ENCODE data around the gene VWF. TPM values are rescaled to one million over a fixed set of nuclear protein-coding genes. Genes with fewer than 3 reads are reported as not detected.

Gene VWF
- total and polyA plus RNA-seq, 10 of the 15 experiments (the other 5 are each of a cell fraction or from before 2014, with no cell fraction given), result 0.08 to 0.23 TPM; not detected in 8

DNA sequence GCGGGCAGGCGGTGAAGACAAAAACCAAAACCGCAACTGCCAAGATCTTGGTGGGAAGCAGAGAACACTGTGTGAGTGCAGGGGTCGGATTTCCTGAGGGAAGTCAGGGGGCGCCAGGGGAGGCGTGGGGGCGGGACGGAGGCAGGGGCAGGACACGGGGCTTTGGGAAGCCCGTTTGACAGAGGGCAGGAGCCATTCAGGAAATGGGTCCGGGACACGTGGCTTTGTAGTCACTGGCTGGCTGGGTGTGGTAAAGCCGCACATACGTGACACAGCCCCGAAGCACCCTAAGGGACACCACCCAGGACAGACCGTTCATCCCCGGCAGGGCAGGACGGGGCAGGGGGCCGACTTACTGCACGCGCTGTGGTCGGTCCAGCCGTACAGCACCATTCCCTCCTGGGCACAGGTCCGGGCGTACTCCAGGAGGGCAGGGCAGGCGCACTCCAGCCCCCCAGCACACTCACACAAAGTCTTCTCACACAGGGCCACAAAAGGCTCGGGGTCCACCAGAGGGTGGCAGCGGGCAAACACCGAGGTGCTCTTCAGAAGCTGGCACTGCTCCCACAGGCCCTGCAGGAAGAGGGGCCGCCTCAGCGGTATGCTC, 49.4 kb downstream of the VWF start:
- H3K4me1 ChIP-seq (ENCODE audit: control insufficient read depth, insufficient read depth, low read length), result no peaks in the 10 kb centered on the region
- no peak overlapping the region for H3K9ac ChIP-seq (ENCODE audit: control insufficient read depth, insufficient read depth, low read length)
- CTCF ChIA-PET, result no interaction called here
- SMC1A ChIA-PET (ENCODE audit: uncharacterized antibody, unreplicated experiment), result no interaction called here
- no peak overlapping the region for H3K27ac ChIP-seq (ENCODE audit: control insufficient read depth, insufficient read depth)
- RAD21 ChIA-PET (ENCODE audit: unreplicated experiment), result no interaction called here
- ATAC-seq (peak; percentile 64), FAIRE-seq (no peak), DNase-seq (ENCODE audit: low read depth, low spot score) (no peak)
- in situ Hi-C loops (cut with MboI) (no loop called here), intact Hi-C loops (cut with micrococcal nuclease; ENCODE audit: unreplicated experiment) (no loop called here)
- no peaks in the 10 kb centered on the region for H3K9me3 ChIP-seq (replicated peaks; ENCODE audit: control insufficient read depth, insufficient read depth, low read length)
- 12% methylated on average over 31 of the region's 31 CpGs for WGBS (ENCODE audit: insufficient coverage, insufficient replicate concordance, low lambda C conversion rate, missing lambda C conversion rate)
- H4K20me1 ChIP-seq (ENCODE audit: control insufficient read depth, insufficient read depth), result no peaks in the 10 kb centered on the region
- no peaks in the 10 kb centered on the region for H3K36me3 ChIP-seq (ENCODE audit: control insufficient read depth in 2 of 2, insufficient read depth in 2 of 2, low read length in 1 of 2)
- H3K4me2 ChIP-seq (ENCODE audit: control insufficient read depth, insufficient read depth), result no peak overlapping the region
- no peak overlapping the region for H2AFZ ChIP-seq (ENCODE audit: control insufficient read depth, low read depth, low read length)
- POLR2A ChIA-PET, result no interaction called here
- no peak overlapping the region for H3K4me3 ChIP-seq
- H3K79me2 ChIP-seq (ENCODE audit: control insufficient read depth, insufficient read depth, low read length), result no peaks in the 10 kb centered on the region
- no TSS peak for BruUV-seq (replicated peaks)
- H3K27me3 ChIP-seq (replicated peaks in 1 of 2; ENCODE audit: control insufficient read depth in 2 of 2, insufficient read depth in 2 of 2, low read length in 1 of 2), result peaks cover 13% of the 10 kb centered on the region in 2 experiments
- TF ChIP-seq KLF5 (IDR thresholded peaks at IDR 0.05; ENCODE audit: partially characterized antibody), result no peak
- no peak for TF ChIP-seq RBBP5 (conservative IDR thresholded peaks at IDR 0.05)
- TF ChIP-seq, protein P1, sequence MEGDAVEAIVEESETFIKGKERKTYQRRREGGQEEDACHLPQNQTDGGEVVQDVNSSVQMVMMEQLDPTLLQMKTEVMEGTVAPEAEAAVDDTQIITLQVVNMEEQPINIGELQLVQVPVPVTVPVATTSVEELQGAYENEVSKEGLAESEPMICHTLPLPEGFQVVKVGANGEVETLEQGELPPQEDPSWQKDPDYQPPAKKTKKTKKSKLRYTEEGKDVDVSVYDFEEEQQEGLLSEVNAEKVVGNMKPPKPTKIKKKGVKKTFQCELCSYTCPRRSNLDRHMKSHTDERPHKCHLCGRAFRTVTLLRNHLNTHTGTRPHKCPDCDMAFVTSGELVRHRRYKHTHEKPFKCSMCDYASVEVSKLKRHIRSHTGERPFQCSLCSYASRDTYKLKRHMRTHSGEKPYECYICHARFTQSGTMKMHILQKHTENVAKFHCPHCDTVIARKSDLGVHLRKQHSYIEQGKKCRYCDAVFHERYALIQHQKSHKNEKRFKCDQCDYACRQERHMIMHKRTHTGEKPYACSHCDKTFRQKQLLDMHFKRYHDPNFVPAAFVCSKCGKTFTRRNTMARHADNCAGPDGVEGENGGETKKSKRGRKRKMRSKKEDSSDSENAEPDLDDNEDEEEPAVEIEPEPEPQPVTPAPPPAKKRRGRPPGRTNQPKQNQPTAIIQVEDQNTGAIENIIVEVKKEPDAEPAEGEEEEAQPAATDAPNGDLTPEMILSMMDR (IDR thresholded peaks at IDR 0.05 in 2 of 3, conservative IDR thresholded peaks at IDR 0.05 in 1 of 3; ENCODE audit: control insufficient read depth in 2 of 3, extremely low read depth in 1 of 3, insufficient read depth in 1 of 3, low read depth in 3 of 3, low read length in 3 of 3), result 0 out of 6 replicates have a peak, but pooled peaks of 1 of the 3 experiments have one; percentile 9
- TF ChIP-seq, protein P2, sequence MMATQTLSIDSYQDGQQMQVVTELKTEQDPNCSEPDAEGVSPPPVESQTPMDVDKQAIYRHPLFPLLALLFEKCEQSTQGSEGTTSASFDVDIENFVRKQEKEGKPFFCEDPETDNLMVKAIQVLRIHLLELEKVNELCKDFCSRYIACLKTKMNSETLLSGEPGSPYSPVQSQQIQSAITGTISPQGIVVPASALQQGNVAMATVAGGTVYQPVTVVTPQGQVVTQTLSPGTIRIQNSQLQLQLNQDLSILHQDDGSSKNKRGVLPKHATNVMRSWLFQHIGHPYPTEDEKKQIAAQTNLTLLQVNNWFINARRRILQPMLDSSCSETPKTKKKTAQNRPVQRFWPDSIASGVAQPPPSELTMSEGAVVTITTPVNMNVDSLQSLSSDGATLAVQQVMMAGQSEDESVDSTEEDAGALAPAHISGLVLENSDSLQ (IDR thresholded peaks at IDR 0.05), result no peak
- no peak for TF ChIP-seq SUPT20H (IDR thresholded peaks at IDR 0.05; ENCODE audit: borderline replicate concordance, control insufficient read depth, low read depth, low read length)
- no peak for TF ChIP-seq CBX3 (IDR thresholded peaks at IDR 0.05; ENCODE audit: borderline replicate concordance, low read depth)
- no peak for TF ChIP-seq NFYA (IDR thresholded peaks at IDR 0.05; ENCODE audit: borderline replicate concordance, low read depth, low read length)
- TF ChIP-seq RAD51 (IDR thresholded peaks at IDR 0.05), result no peak
- TF ChIP-seq BHLHE40 (IDR thresholded peaks at IDR 0.05; ENCODE audit: borderline replicate concordance in 1 of 2, low read depth in 2 of 2, low read length in 1 of 2), result peak in 1 of 2 experiments; percentile 42; a peak in 1 of 4 replicates
- no peak for TF ChIP-seq ZSCAN29 (IDR thresholded peaks at IDR 0.05)
- TF ChIP-seq HDAC2 (IDR thresholded peaks at IDR 0.05), result no peak
- TF ChIP-seq, protein P3, sequence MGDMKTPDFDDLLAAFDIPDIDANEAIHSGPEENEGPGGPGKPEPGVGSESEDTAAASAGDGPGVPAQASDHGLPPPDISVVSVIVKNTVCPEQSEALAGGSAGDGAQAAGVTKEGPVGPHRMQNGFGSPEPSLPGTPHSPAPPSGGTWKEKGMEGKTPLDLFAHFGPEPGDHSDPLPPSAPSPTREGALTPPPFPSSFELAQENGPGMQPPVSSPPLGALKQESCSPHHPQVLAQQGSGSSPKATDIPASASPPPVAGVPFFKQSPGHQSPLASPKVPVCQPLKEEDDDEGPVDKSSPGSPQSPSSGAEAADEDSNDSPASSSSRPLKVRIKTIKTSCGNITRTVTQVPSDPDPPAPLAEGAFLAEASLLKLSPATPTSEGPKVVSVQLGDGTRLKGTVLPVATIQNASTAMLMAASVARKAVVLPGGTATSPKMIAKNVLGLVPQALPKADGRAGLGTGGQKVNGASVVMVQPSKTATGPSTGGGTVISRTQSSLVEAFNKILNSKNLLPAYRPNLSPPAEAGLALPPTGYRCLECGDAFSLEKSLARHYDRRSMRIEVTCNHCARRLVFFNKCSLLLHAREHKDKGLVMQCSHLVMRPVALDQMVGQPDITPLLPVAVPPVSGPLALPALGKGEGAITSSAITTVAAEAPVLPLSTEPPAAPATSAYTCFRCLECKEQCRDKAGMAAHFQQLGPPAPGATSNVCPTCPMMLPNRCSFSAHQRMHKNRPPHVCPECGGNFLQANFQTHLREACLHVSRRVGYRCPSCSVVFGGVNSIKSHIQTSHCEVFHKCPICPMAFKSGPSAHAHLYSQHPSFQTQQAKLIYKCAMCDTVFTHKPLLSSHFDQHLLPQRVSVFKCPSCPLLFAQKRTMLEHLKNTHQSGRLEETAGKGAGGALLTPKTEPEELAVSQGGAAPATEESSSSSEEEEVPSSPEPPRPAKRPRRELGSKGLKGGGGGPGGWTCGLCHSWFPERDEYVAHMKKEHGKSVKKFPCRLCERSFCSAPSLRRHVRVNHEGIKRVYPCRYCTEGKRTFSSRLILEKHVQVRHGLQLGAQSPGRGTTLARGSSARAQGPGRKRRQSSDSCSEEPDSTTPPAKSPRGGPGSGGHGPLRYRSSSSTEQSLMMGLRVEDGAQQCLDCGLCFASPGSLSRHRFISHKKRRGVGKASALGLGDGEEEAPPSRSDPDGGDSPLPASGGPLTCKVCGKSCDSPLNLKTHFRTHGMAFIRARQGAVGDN (IDR thresholded peaks at IDR 0.05), result no peak
- TF ChIP-seq RELA (IDR thresholded peaks at IDR 0.05; ENCODE audit: borderline replicate concordance, partially characterized antibody), result no peak
- no peak for TF ChIP-seq NR2C2 (IDR thresholded peaks at IDR 0.05; ENCODE audit: borderline replicate concordance, control insufficient read depth, insufficient read length, low read depth)
- no peak for TF ChIP-seq MTA2 (IDR thresholded peaks at IDR 0.05; ENCODE audit: low read depth)
- no peak for TF ChIP-seq MYC (IDR thresholded peaks at IDR 0.05; ENCODE audit: insufficient read depth, insufficient read length, insufficient replicate concordance, low read length, severe bottlenecking)
- no peak for TF ChIP-seq IRF4 (IDR thresholded peaks at IDR 0.05; ENCODE audit: low read depth, low read length)
